MM.1S (cell line): ENCODE measurements around the gene ADAMTS7.

Source experiments
- DNase-seq: peaks from one replicate; pipeline ENCODE4 v3.0.0-alpha.2; 2015
- H2AFZ ChIP-seq: fragments of 300-600 bp; sonication (generic); 2 replicates; pipeline ENCODE4 v1.6.0; 2016; ENCODE audit warnings: antibody characterized with exemption, low read length
- H3F3A ChIP-seq: fragments of 300-600 bp; sonication (generic); 2 replicates; pipeline ENCODE4 v1.6.1; 2016; ENCODE audit warnings: mild to moderate bottlenecking, antibody characterized with exemption, low read length, moderate library complexity, mixed read lengths; ENCODE audit not compliant: insufficient read depth
- H3K27ac ChIP-seq: fragments of 300-600 bp; sonication (generic); 2 replicates; pipeline ENCODE4 v1.5.1; 2016; ENCODE audit warnings: mild to moderate bottlenecking, low read length
- H3K27me3 ChIP-seq: fragments of 300-600 bp; sonication (generic); replicated peaks from 2 replicates; pipeline ENCODE4 v1.6.0; 2016; ENCODE audit warnings: low read length; ENCODE audit not compliant: insufficient read depth
- H3K36me3 ChIP-seq: fragments of 300-600 bp; sonication (generic); replicated peaks from 2 replicates; pipeline ENCODE4 v1.6.1; 2016; ENCODE audit warnings: mild to moderate bottlenecking, low read length, mixed read lengths; ENCODE audit not compliant: insufficient read depth
- H3K4me1 ChIP-seq: fragments of 300-600 bp; sonication (generic); 2 replicates; pipeline ENCODE4 v1.6.1; 2016; ENCODE audit warnings: low read length, mixed read lengths
- H3K4me2 ChIP-seq: fragments of 300-600 bp; sonication (generic); 2 replicates; pipeline ENCODE4 v1.6.0; 2016; ENCODE audit warnings: low read depth, low read length
- H3K4me3 ChIP-seq: fragments of 300-600 bp; sonication (generic); 2 replicates; pipeline ENCODE4 v1.5.1; 2016; ENCODE audit warnings: low read length, mixed read lengths
- H3K79me2 ChIP-seq: fragments of 300-600 bp; sonication (generic); 2 replicates; pipeline ENCODE4 v1.6.1; 2016; ENCODE audit warnings: mixed run types, low read length, mixed read lengths
- H3K9ac ChIP-seq: fragments of 300-600 bp; sonication (generic); 2 replicates; pipeline ENCODE4 v1.6.1; 2016; ENCODE audit warnings: low read length, mixed read lengths
- H3K9me2 ChIP-seq: fragments of 300-600 bp; sonication (generic); replicated peaks from 2 replicates; pipeline ENCODE4 v1.6.1; 2016; ENCODE audit warnings: mild to moderate bottlenecking, low read length, mixed read lengths; ENCODE audit not compliant: insufficient read depth
- H3K9me3 ChIP-seq: fragments of 300-600 bp; sonication (generic); replicated peaks from 2 replicates; pipeline ENCODE4 v1.6.1; 2016; ENCODE audit warnings: mild to moderate bottlenecking, low read length, mixed read lengths; ENCODE audit not compliant: insufficient read depth
- H4K20me1 ChIP-seq: fragments of 300-600 bp; sonication (generic); 2 replicates; pipeline ENCODE4 v1.6.1; 2016; ENCODE audit warnings: mild to moderate bottlenecking, low read length, moderate library complexity, mixed read lengths; ENCODE audit not compliant: insufficient read depth
- CTCF ChIP-seq: fragments of 300-600 bp; sonication (generic); IDR thresholded peaks from 2 replicates; pipeline ENCODE4 v1.5.1; 2016; ENCODE audit warnings: antibody characterized with exemption, low read length, mixed read lengths
- EZH2 ChIP-seq: fragments of 300-600 bp; sonication (generic); optimal IDR thresholded peaks from 2 replicates; pipeline ENCODE3; 2017; ENCODE audit warnings: low read depth, mild to moderate bottlenecking, antibody characterized with exemption, low read length, mixed read lengths
- EZH2phosphoT487 ChIP-seq: fragments of 300-600 bp; sonication (generic); IDR thresholded peaks from 2 replicates; pipeline ENCODE4 v1.6.1; 2018; ENCODE audit warnings: antibody characterized with exemption, low read length

The ADAMTS7 gene

GRCh38 chr15:78716651-78717050, 94.6 kb downstream of the ADAMTS7 start:
- Histone ChIP-seq H3K9me3 (no peaks in the 10 kb centered on the region), H3K9ac (no peak overlapping the region), H3F3A (no peaks in the 10 kb centered on the region), H3K4me3 (no peak overlapping the region), H3K36me3 (no peaks in the 10 kb centered on the region), H3K9me2 (no peaks in the 10 kb centered on the region), H3K27me3 (no peaks in the 10 kb centered on the region), H3K4me1 (no peaks in the 10 kb centered on the region; the same call in 1 of the 2 replicates), H2AFZ (no peak overlapping the region), H4K20me1 (no peaks in the 10 kb centered on the region), H3K4me2 (no peak overlapping the region), H3K79me2 (no peaks in the 10 kb centered on the region), H3K27ac (no peak overlapping the region)
- no peak for TF ChIP-seq EZH2phosphoT487
- TF ChIP-seq CTCF = no peak
- no peak for TF ChIP-seq EZH2
- DNase-seq = no peak

GRCh38 chr15:78715930-78716329, 95.3 kb downstream of the ADAMTS7 start:
- no peak overlapping the region for H3K9ac ChIP-seq
- no peaks in the 10 kb centered on the region for H3F3A ChIP-seq
- H3K36me3 ChIP-seq = no peaks in the 10 kb centered on the region
- no peaks in the 10 kb centered on the region for H3K9me2 ChIP-seq
- H3K79me2 ChIP-seq = no peaks in the 10 kb centered on the region
- no peaks in the 10 kb centered on the region; the same call in 1 of the 2 replicates for H3K4me1 ChIP-seq
- no peak overlapping the region for H2AFZ ChIP-seq
- TF ChIP-seq CTCF (no peak), EZH2 (no peak), EZH2phosphoT487 (no peak)
- H3K4me2 ChIP-seq = no peak overlapping the region
- DNase-seq = no peak
- no peaks in the 10 kb centered on the region for H4K20me1 ChIP-seq
- no peak overlapping the region for H3K27ac ChIP-seq
- H3K4me3 ChIP-seq = no peak overlapping the region
- no peaks in the 10 kb centered on the region for H3K9me3 ChIP-seq
- H3K27me3 ChIP-seq = no peaks in the 10 kb centered on the region

DNA sequence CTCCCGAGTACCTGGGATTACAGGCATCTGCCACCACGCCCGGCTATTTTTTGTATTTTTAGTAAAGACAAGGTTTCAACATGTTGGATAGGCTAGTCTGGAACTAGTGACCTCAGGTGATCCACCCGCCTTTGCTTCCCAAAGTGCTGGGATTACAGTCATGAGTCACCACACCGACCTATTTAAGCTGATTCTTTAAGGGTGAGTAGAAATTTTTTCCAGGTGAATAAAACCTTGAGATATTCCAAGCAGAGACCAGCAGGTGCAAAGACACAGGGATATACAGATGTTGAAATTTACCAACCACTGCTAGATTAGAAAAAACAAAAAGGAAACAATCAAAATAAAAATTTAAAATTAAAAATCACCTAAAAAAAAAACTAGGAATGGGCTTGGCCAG, 95.8 kb downstream of the ADAMTS7 start:
- H3K4me2 ChIP-seq = no peak overlapping the region
- TF ChIP-seq EZH2 (no peak), CTCF (no peak), EZH2phosphoT487 (no peak)
- no peaks in the 10 kb centered on the region; the same call in 1 of the 2 replicates for H3K4me1 ChIP-seq
- no peak overlapping the region for H2AFZ ChIP-seq
- H3K27ac ChIP-seq = no peak overlapping the region
- no peaks in the 10 kb centered on the region for H3K27me3 ChIP-seq
- H3K36me3 ChIP-seq = no peaks in the 10 kb centered on the region
- H4K20me1 ChIP-seq = no peaks in the 10 kb centered on the region
- no peak overlapping the region for H3K9ac ChIP-seq
- DNase-seq = no peak
- no peaks in the 10 kb centered on the region for H3K79me2 ChIP-seq
- H3K4me3 ChIP-seq = no peak overlapping the region
- no peaks in the 10 kb centered on the region for H3K9me2 ChIP-seq
- H3F3A ChIP-seq = no peaks in the 10 kb centered on the region
- H3K9me3 ChIP-seq = no peaks in the 10 kb centered on the region
